ENCODE data around the gene RAB20. TPM values are rescaled to one million over a fixed set of nuclear protein-coding genes. Genes with fewer than 3 reads are reported as not detected.

The RAB20 gene
- polyA plus RNA-seq, 1 donor (not counting 4 experiments of a cell fraction or from before 2014, with no cell fraction given), result 4.3 TPM

DNA sequence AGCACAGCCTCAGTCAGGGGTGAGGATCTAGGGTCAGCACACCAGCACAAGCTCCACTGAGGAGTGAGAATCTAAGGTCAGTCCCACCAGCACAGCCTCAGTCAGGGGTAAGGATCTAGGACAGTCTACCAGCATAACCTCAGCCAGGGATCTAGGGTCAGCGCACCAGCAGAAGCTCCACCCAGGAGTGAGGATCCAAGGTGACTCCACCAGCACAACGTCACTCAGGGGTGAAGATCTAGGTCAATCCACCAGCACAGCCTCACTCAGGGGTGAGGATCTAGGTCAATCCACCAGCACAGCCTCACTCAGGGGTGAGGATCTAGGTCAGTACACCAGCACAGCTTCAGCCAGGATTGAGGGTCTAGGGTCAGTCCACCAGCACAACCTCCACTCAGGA is 64.5 kb downstream of the RAB20 start:
- H3K36me3 ChIP-seq (ENCODE audit: control insufficient read depth in 2 of 2, extremely low read depth in 1 of 2, insufficient read depth in 2 of 2, low read length in 2 of 2), result peaks cover 12 to 43% of the 10 kb centered on the region in 2 experiments
- no peaks in the 10 kb centered on the region for H3K9me1 ChIP-seq (ENCODE audit: control insufficient read depth, extremely low read depth, insufficient read depth, low read length)
- peaks cover 8% of the 10 kb centered on the region for H3K4me1 ChIP-seq (ENCODE audit: control insufficient read depth, extremely low read depth, insufficient read depth, low read length)
- no peak overlapping the region for H3K4me3 ChIP-seq (ENCODE audit: control insufficient read depth in 2 of 3, extremely low read depth in 1 of 3, insufficient read depth in 2 of 3, low read depth in 1 of 3, low read length in 3 of 3)
- H3K9ac ChIP-seq (ENCODE audit: control insufficient read depth, extremely low read depth, insufficient read depth, low read length), result no peak overlapping the region
- no peak for DNase-seq (ENCODE audit: low read depth, low spot score)
- TF ChIP-seq, protein P1, sequence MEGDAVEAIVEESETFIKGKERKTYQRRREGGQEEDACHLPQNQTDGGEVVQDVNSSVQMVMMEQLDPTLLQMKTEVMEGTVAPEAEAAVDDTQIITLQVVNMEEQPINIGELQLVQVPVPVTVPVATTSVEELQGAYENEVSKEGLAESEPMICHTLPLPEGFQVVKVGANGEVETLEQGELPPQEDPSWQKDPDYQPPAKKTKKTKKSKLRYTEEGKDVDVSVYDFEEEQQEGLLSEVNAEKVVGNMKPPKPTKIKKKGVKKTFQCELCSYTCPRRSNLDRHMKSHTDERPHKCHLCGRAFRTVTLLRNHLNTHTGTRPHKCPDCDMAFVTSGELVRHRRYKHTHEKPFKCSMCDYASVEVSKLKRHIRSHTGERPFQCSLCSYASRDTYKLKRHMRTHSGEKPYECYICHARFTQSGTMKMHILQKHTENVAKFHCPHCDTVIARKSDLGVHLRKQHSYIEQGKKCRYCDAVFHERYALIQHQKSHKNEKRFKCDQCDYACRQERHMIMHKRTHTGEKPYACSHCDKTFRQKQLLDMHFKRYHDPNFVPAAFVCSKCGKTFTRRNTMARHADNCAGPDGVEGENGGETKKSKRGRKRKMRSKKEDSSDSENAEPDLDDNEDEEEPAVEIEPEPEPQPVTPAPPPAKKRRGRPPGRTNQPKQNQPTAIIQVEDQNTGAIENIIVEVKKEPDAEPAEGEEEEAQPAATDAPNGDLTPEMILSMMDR (optimal IDR thresholded peaks at IDR 0.05 in 1 of 3, IDR thresholded peaks at IDR 0.05 in 1 of 3, conservative IDR thresholded peaks at IDR 0.05 in 1 of 3; ENCODE audit: extremely low read depth in 1 of 3, insufficient read depth in 2 of 3, low read length in 3 of 3), result no peak
- TF ChIP-seq EZH2 (IDR thresholded peaks at IDR 0.05; ENCODE audit: low read length), result no peak
- H4K20me1 ChIP-seq (ENCODE audit: control insufficient read depth, extremely low read depth, insufficient read depth, low read length), result no peaks in the 10 kb centered on the region
- H3K9me3 ChIP-seq (ENCODE audit: control insufficient read depth, low read depth, low read length), result no peaks in the 10 kb centered on the region
- H2AFZ ChIP-seq (ENCODE audit: control insufficient read depth, low read length), result no peak overlapping the region
- FAIRE-seq, result no peak
- dilution Hi-C loops (cut with MboI; ENCODE audit: extremely low pct_ligation_motif_present, low sequenced_read_pairs), result no loop called here
- H3K27me3 ChIP-seq (ENCODE audit: control insufficient read depth, extremely low read depth, insufficient read depth, low read length), result no peaks in the 10 kb centered on the region
- no peak overlapping the region for H3K4me2 ChIP-seq (ENCODE audit: control insufficient read depth, extremely low read depth, insufficient read depth, low read depth, low read length)
- H3K79me2 ChIP-seq (ENCODE audit: control insufficient read depth, insufficient read depth, low read length), result no peaks in the 10 kb centered on the region
- H3K27ac ChIP-seq (ENCODE audit: control insufficient read depth, insufficient read depth, low read length), result no peak overlapping the region

DNA sequence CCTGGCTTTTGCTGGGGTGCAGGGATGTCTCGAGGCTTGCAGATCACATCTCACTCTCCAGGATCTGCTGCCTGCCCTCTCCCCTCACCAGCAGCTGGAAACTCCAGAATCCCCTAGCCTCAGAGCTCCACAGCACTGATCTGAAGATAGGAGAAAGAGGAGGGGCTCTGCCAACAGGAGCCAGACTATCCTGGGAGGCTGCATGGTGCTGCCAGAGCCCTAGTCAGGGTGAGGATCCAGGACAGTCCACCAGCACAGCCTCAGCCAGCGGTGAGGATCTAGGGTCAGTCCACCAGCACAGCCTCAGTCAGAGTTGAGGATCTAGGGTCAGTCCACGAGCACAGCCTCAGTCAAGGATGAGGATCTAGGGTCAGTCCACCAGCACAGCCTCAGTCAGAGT is 65.2 kb downstream of the RAB20 start:
- TF ChIP-seq, protein P1 (optimal IDR thresholded peaks at IDR 0.05 in 1 of 3, IDR thresholded peaks at IDR 0.05 in 1 of 3, conservative IDR thresholded peaks at IDR 0.05 in 1 of 3; ENCODE audit: extremely low read depth in 1 of 3, insufficient read depth in 2 of 3, low read length in 3 of 3), result no peak
- TF ChIP-seq EZH2 (IDR thresholded peaks at IDR 0.05; ENCODE audit: low read length), result no peak
- dilution Hi-C loops (cut with MboI; ENCODE audit: extremely low pct_ligation_motif_present, low sequenced_read_pairs), result no loop called here
- Histone ChIP-seq H3K4me2 (ENCODE audit: control insufficient read depth, extremely low read depth, insufficient read depth, low read depth, low read length) (no peak overlapping the region), H3K4me1 (ENCODE audit: control insufficient read depth, extremely low read depth, insufficient read depth, low read length) (peaks cover 8% of the 10 kb centered on the region), H3K9ac (ENCODE audit: control insufficient read depth, extremely low read depth, insufficient read depth, low read length) (no peak overlapping the region), H4K20me1 (ENCODE audit: control insufficient read depth, extremely low read depth, insufficient read depth, low read length) (no peaks in the 10 kb centered on the region), H3K9me1 (ENCODE audit: control insufficient read depth, extremely low read depth, insufficient read depth, low read length) (no peaks in the 10 kb centered on the region), H3K79me2 (ENCODE audit: control insufficient read depth, insufficient read depth, low read length) (no peaks in the 10 kb centered on the region), H2AFZ (ENCODE audit: control insufficient read depth, low read length) (no peak overlapping the region), H3K9me3 (ENCODE audit: control insufficient read depth, low read depth, low read length) (no peaks in the 10 kb centered on the region), H3K4me3 (ENCODE audit: control insufficient read depth in 2 of 3, extremely low read depth in 1 of 3, insufficient read depth in 2 of 3, low read depth in 1 of 3, low read length in 3 of 3) (no peak overlapping the region), H3K27ac (ENCODE audit: control insufficient read depth, insufficient read depth, low read length) (no peak overlapping the region), H3K27me3 (ENCODE audit: control insufficient read depth, extremely low read depth, insufficient read depth, low read length) (no peaks in the 10 kb centered on the region), H3K36me3 (ENCODE audit: control insufficient read depth in 2 of 2, extremely low read depth in 1 of 2, insufficient read depth in 2 of 2, low read length in 2 of 2) (peaks cover 13 to 49% of the 10 kb centered on the region in 2 experiments)
- no peak for DNase-seq (ENCODE audit: low read depth, low spot score)
- no peak for FAIRE-seq

All from keratinocyte (primary cell).